HG03280 (cell line): ENCODE measurements around the gene ENPP3.

ENCODE experiments used
- ATAC-seq: cut with Tn5 transposase; IDR thresholded peaks from one replicate; pipeline ENCODE4 v1.9.1; 2021; ENCODE audit warnings: mild to moderate bottlenecking, moderate library complexity; ENCODE audit not compliant: unreplicated experiment

The ENPP3 gene

DNA sequence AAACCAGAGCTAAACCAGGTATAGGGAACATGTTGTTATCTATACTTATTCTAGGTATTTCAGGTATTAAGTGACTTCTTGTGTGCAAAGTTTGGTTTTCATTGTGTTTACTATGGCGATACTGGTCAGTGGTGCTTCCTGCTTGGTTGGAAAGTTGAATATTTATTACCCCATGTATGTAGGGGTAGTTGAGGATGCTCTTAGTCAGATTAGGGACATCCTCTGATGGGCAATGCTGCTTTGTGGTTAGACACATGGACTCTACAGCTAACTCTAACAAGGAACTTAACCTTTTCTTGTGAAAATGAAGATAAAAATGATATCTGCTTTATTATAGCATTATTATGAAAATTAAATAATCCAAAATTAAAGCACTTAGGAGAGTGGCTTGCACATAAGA, 126.6 kb downstream of the ENPP3 start:
- no peak for ATAC-seq

DNA sequence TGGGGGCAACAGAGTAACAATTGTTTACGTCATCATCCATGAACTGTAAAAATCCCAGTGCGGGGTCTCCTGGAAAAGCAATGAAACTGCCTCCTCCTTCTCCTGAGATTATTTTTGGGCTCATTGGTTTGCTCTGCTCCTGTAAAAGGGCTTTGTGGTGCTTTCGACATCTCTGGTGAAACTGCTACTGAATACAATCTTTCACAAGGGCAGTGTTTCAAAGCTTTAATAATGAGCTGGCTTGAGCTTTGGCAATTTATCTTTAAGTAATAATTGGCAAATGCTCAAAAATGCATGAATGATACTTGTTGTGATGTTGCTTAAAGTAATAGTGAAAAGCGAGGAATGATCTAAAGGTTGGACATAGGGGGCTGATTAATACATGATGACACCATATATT, 127.2 kb downstream of the ENPP3 start:
- no peak for ATAC-seq

DNA sequence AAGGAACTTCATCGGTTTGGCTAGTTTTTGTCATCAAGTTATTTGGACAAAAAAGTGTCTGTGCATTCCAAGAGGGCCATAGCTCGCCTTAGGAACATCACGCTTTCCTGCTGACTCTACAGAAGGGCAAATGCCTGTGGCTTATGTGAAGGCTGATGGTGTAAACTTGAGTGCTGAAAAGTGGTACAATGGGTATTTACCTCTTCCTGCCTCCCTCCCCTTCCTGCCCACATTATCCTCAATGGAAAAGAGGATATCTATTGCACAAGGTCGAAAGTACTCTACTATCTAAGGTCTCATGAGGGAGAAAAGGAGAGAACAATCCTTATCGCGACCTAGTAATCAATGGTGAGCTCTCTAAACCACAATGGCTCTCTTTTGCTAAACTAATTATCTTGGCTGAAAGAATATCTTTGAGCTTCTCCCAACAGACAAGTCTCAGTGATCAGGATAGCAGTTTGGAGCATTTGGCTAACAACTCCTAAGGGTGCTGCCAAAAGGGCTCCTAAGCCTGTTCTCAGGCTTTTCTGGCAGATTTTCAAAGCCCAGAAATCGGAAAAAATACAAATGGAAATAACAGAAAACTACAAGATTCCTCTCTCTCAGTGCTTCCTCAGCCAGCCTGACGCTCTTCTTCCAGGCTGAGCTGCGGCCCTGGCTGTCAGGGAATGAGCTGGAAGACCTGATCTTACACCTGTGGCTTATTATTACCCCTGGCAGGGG, 128.1 kb downstream of the ENPP3 start:
- ATAC-seq = no peak

DNA sequence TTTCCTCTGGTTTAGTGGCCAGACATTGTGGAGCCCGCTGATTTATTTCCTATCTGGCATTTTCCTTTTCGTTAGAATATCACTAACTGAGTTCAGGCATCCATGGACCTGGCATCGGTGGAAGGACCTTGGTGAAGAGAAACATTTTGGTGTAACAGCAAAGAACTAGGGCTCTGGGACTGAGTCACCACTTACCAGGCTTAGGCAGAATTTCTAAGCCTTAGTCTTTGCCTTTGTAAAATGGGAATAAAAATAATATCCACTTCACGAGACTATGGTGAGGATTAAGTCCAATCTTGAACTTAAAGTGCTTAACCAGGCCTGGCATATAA, 128.7 kb downstream of the ENPP3 start:
- ATAC-seq = no peak

DNA sequence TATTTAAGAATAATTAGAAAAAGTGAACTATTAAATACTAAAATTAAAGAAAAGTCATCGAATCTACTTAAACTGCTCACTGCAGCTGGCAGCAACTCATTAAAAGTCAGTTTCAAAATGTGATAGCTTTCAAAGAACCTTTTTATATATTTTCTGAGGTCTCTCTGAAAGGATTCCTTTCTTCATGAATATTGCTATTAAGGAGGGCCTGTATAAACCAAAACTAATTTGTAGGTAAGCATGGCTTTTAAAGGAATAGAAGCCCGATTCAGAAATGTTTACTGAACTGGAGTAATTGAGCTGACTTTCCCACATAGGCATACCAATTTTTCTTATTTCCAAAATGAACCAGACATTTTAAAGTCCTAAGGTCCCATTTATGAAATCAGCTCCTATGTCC, 129.5 kb downstream of the ENPP3 start:
- no peak for ATAC-seq

DNA sequence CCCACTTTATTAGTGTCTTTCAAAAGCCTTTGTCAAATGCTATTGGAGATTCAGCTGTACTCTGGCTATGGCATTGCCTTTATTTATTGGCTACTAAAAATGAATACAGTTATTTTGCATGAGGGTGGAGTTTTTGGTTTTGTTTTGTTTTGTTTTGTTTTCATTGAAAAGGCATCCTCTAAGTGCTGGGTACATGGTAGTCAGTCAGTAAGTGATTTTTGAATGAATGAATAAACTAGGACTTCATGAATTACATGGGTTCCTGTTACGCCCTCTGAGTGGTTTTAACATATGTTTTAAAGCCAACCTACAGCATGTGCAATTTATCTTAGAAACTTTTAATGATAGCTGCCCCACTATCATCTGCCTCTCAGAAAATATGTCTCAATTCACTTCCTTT, 131.9 kb downstream of the ENPP3 start:
- ATAC-seq = no peak

DNA sequence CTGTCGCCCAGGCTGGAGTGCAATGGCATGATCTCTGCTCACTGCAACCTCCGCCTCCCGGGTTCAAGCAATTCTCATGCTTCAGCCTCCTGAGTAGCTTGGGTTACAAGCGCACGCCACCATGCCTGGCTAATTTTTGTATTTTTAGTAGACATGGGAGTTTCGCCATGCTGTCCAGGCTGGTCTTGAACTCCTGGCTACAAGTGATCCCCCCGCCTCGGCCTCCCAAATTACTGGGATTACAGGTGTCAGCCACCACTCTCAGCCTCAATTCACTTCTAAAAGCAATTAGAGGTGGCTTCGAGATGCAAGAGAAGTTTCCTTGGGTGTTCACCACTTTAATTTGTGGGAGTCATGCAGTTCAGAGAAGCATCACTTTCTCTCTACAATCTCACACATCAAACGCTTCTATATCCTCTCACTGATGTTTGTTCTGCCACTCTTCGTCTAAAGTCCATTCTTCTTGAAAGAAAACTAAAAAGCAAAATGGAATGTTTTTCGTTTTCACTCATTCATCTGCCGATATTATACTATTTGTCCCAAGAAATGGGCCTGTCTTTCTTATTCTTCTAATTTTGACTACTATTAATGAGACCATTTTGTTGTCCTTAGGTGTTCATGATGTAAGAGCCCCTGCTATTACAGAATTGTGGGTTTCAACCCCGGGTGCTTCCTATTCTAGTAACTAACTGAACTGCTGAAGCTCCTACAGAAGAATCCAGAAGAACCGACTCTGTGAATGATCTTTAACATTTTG, 132.5 kb downstream of the ENPP3 start:
- ATAC-seq = no peak

DNA sequence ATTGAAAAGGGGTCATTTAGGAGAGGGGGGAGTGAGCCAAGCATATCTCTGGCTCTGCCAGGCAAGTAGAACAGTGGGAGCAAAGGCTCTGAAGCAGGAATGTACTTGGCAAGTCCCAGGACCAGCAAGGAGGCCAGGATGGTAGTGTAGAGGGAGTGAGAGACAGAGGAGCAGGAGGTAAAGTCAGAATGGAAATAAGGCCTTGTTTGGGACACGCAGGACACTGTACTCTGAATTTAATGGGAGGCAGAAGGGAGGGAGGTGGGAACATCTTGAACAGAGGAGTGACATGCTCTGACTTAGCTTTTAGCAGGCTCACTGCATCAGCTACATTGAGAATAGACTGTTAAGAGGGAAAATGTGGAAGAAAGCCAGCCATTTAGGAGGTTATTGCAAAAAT, 133.7 kb downstream of the ENPP3 start:
- no peak for ATAC-seq

DNA sequence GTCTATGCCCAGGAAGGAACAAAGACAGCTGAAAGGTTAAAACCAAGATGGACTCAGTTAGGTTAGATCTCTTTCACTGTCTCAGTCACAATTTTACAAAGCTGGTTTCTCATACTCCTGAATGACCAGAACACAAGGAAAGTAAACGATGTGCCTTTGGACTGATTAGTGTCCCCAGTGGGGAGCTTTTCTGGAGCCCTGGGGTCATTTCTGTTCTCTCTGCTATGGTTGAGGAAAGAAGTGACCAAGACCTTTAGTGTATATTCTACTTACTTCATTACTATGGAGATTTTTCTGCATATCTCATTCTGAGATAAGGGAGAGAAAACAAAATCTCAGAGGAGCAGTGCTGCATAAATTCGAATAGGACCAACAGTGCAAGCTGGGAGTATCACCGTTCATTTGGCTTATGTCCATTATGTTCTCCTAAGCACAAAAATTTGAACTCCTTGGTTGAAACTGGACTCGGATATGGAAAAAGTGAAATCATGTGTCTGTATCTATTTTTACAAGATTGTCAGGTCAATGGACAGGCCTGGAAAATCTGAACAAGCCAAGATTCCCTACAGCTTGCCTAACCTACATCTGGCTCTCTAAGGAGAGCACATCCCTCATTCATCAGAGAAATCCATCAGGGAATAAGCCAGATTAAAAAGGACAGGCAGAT, 136.3 kb downstream of the ENPP3 start:
- no peak for ATAC-seq

DNA sequence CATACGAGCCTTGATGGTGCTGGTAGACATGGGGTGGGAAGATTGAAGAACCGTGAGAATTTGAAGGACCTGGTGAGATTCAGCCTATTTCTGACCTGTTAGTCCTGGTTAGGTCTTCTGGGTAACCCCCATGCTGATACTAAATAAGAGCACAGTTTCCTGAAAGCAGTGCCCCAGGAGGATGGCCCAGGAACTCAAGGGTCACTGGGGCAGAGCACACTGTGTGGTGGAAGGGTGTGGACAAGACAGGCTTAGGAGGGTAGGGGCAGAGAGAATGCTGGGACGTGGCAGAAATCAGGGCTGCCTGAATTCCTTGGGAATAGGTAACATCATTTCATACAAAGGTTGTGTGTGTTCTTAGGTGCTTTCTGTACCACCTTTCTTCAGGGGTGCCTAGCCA, 138.8 kb downstream of the ENPP3 start:
- ATAC-seq = no peak

DNA sequence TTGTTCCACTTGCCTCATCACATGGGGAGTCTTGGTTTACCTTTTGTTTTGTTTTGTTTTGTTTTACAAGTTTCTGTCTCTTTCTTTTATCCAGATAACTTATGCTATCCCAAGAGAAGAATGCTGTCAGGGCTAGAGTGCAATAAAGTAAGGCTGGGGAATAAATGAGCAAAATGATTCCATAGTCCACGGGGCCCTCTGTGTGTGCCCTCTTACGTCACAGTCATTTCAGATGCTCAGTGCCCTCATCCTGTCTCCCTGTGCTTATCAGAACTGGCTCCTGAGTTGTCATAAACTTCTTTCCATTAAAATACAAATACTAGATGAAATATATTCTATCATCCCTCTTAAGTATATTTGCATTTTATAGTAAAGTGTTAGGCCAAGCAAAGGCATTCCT, 139.9 kb downstream of the ENPP3 start:
- no peak for ATAC-seq

DNA sequence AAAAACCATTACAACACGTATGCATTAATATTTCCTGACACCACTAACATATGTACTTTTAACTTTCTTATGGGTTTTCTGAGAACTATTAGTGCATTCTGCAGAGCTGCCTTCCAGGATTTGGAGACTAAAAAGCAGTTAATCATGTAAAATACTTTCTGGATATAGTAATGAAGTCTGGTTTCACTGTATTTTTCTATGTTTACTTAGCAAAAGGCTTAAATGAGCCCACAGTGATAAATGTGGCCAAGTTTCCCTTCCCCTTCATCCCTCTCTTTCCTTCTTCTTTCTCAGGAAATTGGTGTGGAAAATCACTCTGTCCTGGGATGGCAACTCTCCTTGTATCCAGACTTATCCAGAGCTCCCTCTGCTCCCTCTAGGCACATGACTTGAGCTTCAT, 141.1 kb downstream of the ENPP3 start:
- ATAC-seq = no peak

DNA sequence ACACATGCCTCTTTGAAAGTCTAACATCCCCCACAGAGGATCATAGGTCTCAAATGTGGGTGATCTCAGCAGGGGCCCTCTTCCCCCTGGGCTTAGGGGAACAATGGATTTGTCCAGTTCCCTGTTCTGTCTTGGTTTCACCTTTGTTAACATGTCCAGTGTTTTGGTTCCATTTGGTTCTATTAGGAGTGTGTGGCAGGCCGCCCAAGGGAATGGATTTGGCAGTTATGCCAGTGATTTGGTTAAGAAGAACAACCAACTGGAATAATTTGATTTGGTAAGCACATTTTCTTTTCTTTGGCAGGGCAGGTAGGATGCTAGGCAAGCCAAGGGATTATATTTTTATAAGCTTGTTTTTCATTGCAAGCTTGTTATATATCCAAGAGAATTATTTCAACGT, 142.2 kb downstream of the ENPP3 start:
- no peak for ATAC-seq

DNA sequence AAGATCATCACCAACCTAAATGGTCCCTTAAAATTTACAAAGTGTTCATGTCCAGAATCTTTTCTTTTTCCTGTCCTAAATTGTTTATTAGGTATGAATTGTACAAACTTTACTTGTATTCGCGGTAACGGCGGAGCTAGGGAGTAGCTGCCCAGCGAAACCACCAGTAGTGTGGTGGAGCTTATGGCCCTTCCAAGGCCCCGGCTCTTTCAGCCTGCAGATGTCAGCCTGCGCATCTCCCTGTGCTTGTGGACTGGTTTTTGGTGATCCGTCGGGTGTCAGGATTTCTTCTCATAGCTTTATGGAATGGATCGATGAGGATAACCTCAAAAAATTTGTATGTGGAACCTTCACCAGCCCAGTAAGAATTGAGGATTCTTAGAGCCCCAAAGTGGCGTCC, 143.5 kb downstream of the ENPP3 start:
- no peak for ATAC-seq

DNA sequence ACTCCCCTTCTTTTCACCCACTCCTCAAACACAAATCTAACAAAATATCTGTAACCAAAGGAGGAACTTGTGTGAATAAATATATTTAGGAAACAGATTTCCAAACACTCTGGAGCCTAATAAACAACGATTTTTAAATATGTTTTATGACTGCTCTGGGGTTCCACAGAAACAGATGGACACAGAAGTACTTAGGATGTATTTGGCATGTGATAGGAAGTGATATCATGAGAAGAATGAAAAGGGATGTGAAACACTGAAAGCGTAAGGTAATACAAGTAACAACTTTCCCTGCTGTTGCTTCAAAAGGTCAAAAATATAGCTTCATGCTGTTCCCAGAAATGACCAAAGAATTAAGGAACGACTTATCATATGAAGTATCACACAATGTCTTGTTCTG, 144.6 kb downstream of the ENPP3 start:
- ATAC-seq = no peak

DNA sequence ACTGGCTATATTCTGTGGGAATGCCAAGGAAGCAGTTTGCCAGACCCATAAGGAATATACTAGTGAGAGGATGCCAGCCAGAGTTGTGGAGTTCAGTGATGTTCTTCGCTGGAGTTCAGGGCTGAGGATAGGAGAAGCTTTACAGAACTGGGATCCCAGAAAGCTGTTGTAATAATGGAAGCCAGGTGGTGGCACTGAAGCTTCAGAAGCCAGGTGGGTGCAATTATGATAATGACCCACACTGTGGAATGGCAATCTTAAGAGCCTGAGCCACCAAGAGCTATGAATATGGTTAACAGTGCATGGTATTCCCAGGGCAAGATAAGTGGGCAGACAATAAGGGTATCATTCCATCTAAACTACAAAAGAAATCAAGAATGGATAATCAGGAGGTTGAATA, 145.7 kb downstream of the ENPP3 start:
- no peak for ATAC-seq

DNA sequence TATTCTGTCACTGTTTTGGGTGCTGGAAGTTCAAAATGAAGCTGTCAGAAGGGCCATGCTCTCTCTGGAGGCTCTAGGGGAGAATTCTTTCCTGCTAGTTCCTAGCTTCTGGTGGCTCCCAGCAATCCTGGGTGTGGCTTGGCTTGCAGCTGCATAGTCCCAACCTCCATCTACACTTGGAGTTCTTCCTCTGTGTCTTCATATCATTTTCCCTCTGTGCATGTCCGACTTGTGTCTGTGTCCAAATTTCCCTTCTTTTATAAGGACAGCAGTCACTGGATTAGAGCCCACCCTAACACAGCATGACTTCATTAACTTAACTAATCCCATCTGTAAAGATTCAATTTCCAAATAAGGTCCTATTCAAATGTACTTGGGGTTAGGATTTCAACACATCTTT, 147.5 kb downstream of the ENPP3 start:
- ATAC-seq = no peak

DNA sequence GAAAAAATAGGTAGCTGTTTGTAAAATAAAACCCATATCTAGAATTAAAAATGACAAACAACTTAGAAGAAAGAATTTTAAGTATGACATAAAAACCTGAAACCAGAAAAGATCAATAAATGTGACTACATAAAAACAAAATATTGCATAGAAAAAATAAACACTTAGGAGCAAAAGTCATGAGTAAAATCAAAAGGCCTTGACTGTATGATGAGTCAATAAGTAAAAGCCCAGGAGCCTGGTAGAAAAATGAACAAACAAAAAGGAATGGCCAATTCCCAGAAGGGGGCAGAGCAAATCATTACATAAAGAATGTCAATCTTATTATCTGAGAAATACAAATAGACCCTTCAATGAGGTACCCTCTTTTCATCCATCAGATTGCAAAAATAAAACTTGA, 150.0 kb downstream of the ENPP3 start:
- ATAC-seq = no peak

DNA sequence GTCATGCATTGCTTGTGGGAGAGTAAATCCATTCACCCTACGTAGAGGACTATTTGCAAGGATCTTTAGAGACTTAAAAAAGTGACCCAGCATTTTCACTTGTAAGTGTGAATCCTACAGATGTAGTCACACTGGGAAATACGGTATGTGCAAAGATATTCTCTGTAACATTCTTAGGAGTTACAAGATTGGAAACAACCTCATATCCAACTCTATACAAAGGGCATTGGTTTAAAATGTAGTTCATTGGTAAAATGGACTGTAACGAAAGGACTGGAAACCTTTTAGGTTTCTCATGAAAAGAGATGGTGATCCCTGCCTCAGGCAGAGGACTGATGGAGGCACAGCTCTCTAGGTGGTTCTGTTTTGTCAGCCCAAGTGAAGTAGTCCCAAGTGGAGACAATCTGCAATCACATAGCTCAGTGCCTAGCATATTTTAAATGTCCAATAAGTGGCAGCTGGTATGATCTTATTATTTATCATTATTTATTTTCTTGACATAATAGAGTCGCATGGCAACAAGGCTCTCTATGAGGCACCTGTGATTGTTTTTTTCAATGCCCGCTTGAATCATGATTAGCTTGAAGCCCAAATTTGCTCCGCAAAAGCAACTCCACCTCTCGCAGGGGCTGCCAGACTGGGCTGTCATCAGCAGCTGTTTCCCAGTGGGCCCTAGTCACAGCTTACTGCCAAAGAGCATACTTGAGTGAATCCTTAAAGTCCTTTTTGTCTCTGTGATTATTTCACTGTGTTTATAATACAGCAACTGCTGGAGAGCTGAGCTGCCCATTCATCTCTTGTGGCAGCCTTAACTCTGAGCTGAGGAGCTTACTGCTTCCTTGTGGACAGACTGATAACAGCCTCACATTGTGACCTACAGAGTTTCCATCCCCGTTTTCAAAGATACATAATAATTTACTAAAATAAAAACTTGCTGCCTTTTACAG, 150.9 kb downstream of the ENPP3 start:
- ATAC-seq = no peak

DNA sequence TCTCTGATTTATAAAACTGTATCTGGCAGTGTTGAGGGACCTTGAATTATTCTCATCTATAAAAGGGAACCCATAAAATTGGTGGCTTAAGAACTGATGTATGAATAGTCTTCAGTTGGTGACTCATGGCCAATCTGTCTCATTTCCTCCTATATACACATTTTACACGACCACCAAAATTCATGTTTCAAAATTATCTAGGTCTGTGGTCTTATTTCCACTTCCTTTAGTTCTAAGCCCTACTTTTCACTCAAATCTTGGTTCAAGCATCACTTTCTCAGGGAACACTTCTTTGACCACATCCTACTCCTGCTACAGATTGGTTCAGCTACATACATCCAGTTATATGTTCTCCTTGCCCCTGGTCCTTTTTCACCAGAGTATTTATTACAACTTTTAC, 152.1 kb downstream of the ENPP3 start:
- ATAC-seq = no peak

DNA sequence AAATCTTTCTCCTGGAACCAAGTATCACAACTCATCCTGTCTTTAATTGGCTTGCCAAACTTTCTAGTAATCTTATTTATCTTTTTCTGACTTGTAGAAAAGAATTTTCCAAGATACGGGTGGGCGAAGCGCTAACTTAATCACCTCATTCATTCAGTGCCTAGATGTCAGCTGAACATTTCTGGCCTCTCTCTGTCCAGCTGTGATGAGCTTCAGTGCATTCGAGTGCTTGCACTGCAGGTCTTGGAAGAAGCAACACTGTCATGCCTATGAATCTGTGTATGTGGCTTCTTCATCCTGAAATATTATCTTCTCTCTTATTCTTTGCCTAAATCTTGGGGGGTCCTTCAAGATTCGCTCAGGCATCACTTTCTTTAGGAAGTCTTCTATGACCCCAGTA, 154.4 kb downstream of the ENPP3 start:
- ATAC-seq = no peak
